Fibroblast of skin of right biceps (primary cell): ENCODE measurements around the gene CAMP.
A peak's percentile ranks its signal among the peaks of the same experiment; 100 is the strongest.
"Not testable (repeated sequence)": the region's sequence is repeated elsewhere in the genome, so short reads cannot be mapped to it uniquely, and the experiment has no call there.

Experiments used
- DNase-seq: peaks from one replicate; pipeline ENCODE4 v3.0.0-alpha.2; 2013

Gene CAMP, protein sequence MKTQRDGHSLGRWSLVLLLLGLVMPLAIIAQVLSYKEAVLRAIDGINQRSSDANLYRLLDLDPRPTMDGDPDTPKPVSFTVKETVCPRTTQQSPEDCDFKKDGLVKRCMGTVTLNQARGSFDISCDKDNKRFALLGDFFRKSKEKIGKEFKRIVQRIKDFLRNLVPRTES

DNA sequence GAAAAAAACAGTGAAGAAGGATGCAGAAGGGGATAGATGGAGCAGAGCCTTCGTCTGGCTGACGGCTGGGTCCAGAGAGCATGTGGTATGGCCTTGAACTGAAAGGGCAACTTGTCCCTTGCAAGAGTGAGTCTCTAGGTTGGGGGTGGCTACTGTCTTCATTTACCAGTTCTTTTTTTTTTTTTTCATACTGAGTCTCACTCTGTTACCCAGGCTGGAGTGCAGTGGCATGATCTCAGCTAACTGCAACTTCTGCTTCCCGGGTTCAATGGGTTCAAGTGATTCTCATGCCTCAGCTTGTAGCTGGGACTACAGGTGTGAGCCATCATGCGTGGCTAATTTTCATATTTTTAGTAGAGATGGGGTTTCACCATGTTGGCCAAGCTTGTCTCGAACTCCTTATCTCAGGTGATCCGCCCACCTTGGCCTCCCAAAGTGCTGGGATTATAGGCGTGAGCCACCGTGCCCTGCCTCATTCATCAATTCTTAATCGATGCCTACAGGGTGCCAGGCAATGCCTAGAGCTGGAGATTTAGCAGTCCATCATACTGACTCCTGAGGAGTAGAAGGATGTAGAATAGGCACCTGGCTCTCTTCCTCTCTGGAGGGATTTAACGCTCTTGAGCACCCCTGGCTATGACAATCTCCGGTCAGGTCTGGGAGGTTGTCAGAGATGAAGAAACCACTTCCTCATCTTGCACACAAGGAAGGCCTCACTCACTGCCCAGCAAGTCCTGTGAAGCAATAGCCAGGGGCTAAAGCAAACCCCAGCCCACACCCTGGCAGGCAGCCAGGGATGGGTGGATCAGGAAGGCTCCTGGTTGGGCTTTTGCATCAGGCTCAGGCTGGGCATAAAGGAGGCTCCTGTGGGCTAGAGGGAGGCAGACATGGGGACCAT, at the start of gene CAMP:
Gene CAMP, plus strand, starts transcription at position 880 of the 898 bp plus-strand sequence. Its CDS starts 17 bp downstream, at position 897.
- DNase-seq, result no peak

DNA sequence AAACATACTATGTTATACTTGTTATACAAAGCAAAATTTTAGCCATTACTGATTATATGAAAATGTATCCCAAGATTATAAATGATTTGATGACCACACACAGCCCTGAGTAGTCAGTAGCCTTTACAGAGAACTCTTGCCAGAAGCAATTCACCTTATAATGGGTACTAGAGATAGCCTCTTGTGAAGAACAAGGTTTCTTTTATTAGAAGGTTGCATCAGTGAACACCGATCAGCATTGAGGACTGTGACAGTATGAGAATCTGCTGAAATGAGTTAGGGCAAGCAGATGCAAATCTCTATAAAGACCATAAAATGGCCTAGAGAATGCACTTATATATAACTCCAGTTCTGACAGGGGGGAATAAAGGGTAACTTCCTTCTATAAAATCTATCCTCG, 45.2 kb upstream of the CAMP start:
- DNase-seq, result no peak

DNA sequence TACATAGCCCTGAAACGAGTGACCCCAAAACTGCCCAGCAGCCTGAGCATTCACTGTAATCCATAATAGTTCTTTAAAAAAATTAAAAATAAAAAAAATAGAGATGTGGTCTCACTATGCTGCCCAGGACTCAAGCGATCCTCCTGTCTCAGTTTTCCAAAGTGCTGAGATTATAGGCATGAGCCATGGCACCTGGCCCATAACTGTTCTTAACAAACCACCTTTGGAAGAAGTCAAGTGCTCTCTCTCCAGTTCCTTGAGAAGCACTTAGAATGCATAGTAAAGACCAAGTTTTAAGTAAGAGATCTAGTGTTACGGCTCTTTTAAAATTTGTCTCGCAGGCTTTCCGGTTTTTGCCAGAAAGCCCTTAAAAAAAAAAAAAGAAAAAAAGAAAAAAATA, 43.3 kb upstream of the CAMP start:
- DNase-seq, result no peak

DNA sequence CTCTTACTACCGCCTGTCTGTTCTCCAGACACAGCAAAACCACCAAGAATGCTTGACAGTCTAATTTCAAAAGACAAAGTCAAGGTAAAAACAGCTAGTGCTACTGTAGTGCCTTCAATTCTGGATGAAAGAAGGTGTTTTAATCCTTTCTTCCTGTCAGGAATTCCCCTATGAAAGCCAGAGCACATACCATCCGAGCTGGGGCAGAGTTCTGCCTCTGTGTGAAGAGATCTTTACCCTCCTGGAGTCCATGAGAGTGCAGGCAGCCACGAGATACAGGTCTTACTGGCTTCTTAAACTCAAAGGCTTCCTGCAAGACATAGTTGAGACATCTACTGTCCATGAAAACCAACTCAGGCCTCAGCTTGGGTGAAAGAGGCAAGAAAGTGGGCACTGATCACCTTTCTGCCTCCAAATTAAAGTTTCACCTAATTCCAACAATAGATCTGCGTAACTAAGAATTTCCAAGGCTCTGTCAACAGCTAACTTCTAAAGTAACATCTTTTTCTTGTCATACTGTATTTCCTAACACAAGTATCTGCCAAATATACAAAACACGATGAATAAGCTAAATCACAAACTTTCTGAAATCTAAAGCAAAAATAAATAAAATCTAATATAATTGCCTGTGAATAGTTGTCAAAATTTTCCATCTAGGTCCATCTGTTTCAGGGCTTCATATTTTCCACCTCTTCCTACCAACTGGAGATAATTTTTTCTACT, 42.6 kb upstream of the CAMP start:
- no peak for DNase-seq

DNA sequence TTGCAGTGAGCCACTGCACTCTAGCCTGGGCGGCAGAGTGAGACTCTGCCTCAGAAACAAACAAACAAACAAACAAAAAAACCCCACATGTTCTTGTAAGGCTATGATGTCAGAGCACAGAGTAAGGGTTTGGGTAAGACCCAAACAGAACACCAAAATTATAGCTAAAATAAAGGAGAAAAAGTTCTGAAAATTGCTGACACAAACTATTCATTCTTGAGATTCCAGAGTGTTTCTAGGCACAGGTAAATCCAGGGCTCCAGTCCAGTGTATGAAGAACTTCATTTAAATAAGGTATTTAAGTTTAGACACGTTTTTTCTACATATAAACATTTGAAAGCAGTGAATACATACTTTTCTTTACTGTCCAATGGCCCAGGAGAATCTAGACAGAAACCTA, 39.0 kb upstream of the CAMP start:
- DNase-seq, result no peak

DNA sequence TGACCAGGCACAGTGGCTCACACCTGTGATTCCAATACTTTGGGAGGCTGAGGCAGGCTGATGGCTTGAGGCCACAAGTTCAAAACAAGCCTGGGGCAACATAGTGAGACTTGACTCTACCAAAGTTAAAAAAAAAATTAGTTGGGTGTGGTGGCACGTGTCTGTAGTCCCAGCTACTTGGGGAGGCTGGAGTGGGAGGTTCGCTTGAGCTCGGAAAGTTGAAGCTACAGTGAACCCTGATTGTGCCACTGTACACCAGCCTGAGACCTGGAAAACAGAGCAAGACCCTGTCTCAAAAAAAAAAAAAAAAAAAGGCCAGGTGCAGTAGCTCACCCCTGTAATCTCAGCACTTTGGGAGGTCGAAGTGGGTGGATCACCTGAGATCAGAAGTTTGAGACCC, 38.2 kb upstream of the CAMP start:
- DNase-seq, result no peak

DNA sequence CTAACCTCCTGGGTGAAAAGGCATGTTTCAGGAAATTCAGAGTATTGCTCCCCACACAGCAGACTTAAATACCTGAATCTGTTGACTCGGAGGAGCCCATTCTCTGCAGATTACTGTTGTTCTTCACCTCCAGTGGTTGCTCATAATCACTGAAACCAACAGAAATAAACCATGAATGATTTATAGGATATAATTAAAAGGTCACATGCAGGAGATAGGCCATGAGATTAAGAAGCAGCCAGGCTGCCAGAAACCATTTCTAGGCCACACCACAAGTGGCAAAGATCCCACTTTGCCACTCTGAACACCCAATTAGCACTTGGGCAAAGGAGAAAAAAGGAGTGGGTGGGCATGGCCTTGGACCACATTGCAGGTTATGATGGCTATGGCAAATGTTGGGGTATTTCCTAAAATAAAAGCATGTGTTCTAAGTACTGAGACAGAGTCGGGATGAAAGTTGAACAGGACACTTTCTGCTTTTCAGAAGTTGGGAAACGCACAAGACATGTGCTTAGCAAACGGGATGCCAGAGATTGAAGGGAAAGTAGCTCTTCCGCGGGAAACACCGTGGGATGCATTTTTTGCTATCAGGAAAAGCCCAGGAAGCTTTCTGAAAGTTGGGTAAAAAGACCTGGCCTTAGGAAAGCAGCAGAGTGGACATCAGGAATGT, 36.5 kb upstream of the CAMP start:
- DNase-seq, result peak; percentile 8

DNA sequence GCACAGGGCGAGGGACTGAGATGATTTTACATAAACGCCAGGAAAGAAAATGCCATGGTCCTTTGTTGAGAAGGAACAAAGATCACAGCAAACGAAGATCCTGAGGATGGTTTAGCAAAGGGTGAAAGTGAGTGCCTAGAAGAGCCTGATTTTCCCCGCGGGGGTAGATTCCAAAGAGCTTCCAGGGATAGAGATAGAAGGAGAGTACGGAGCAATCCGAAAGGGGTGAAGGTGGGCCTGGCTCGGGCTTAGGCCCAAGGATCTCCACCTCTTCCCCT, 36.1 kb upstream of the CAMP start:
- peak; percentile 7 for DNase-seq

DNA sequence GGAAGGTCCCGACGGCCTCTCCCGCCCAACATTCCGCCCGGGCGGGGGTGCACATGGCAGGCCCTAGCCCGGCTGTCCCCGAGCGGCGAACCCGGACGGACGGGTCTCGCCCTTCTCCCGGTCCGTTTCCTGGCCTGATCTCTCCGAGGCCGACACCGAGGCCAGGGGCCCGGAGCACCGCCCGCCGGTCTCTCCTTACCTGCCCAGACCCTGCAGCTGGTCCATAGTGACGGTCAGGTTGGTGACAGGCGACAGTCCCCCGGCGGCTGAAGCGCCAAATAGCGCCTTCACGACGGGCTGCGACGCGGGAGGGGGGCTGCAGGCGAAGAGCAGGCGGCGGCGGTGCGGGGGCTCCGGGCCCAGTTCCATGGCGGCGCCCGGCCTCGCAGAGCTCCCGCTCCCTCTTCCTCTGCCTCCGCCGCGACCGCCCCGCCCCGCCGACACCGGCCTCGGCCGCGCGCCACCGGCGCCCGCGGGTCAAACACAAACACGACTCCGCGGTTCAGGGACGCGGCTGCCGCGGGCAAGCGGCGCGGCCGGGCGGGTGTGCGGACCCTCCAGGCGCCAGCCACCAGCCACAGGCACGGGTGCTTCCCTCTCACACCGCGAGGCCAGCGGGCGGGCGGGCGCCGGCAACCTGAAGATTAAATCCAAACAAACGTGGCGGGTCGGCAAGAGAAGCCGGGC, 35.6 kb upstream of the CAMP start:
- DNase-seq, result no peak

DNA sequence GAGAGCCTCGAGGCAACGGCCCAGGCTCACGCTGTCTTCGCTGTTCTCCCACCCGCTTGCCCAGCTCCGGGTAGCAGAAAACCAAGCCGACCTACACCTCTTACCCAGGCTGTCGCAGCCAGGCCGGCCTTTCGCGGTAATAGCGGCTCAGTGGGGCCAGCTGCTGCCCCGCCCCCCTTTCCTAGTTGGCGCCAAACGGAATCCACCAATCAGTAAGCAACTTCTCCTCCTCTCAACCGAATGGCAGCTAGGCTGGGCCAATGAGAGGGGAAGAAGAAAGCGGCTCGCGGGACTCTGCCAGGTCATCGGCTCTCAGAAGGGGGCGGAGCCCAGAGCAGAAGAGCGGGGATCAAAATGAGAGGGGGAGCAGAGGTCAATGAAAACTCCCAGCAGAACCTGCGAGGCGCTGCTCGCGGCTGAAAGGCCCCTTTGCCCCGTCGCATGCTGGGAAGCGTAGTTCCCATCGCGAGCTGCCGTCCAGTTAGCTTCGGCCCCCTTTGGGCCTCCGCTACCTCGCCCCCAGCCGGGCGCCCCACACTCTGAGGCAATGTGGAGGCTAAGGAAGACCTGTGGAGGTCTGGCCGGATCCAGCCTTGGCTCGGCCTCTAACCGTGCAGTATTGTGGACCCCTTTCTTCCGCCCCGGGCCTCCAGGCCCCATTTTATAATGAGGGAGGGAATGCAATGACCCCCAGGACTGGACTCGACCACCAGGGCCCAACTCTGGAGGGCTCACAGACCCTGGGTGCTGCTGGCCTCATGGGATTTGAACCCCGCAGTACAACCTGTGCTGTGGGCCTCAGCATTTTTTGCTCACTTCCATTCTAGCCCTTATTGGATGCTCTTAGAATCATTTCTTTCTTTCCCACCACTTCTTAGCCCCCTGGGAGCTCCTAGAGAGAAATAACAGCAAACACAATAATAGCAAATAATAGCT, 34.8 kb upstream of the CAMP start, which contains the start of gene CDC25A:
Gene CDC25A, minus strand, starts transcription at position 152 of the 936 bp plus-strand sequence. CDS start 470 bp downstream, outside the sequence.
- peak; percentile 99 for DNase-seq

DNA sequence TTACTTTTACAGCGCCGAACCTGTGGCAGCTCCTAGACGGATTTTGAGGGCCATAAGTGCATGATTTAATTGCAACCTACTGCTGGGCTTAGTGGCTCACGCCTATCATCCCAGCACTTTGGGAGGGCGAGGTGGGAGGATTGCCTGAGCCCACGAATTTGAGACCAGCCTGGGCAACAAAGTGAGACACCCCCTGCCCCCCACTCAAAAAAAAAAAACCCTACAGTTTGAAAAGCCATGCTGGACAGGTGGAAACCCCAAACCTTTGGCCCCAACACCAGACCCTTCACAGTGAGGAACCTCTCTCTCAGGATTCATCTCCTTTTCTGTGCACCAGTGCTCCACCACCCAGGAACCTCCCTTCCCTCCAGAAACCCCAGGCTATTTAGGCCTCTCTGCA, 34.0 kb upstream of the CAMP start:
- no peak for DNase-seq

DNA sequence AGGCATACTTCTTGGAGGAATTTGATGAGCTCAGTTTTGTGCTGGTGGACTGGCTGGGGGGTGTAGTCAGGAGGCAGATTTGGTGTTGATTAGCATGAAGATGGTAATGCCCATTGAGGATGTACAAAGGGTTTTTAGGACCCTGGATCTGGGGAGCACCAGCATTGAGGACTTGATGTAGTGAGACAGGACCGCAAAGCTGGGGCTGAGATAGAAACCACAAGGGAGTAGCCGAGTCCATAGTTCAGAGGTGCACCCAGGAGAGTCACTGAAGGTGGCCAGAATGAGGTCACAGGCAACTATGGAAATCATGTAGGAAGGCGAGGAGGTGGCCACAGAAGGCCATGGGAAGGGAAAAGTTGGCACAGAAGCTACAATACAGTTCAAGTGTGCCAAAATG, 32.4 kb upstream of the CAMP start:
- no peak for DNase-seq

DNA sequence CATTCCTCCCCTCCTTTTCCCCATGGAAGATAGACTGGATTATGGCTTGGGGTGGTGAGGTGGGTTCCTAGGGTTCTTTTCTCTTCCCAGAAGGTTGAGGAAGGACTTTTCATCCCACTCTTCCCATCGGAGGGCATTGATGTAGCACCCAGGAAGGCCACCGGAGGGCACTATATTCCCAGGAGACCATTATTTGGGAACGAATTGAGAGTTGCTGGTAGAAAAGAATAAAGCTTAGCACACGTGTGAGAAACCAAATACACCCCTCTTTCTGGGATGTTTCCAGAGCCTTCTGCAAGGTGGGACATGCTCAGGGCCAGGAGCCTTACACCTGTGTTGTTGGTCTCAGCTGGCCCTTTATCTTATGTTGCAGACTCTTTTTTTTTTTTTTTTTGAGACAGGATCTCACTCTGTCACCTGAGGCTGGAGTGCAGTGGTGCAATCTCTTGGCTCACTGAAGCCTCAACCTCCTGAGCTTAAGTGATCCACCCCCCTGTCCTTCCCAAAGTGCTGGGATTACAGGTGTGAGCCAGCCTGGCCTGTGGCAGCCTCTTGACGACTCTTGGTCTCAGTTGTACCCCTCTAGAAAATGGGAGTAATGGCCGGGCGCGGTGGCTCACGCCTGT, 28.7 kb upstream of the CAMP start:
- DNase-seq, result peak; percentile 65

DNA sequence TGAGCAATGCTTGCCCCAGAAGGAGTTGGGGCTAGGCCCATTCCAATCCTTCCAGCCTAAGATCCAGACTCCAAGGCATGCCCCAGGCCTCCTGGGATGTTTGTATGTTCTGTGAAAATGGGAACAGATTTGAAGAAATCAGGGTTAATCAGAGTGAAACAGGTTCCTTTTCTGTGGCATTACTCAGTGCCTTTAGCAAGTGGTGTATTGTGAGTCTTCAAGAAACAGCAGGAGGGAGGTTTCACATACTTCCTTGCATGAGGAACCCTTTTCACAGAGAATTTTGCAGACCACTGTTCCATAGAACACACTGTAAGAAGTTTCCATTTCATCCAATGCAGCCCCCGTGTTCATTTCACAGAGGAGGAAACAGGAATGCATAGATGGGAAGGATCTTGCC, 26.7 kb upstream of the CAMP start:
- DNase-seq, result no peak

DNA sequence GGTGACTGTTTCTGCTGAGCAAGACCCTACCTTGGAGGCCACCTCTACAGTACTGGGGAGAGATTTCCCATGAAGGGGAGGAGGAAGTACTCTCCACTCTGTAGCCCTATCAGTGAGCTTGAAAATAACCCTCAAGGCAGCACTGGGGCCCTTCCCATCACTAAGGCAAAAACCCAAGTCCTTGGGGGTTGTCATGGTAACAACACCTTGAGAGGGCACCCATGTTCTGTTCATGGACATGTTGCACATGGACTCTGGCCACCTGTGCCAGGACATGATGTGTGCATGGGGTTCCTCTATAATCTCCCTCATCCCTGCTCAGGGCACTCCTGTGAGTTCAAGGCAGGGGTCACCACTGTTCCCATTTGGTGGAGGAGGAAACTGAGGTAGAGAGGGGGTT, 24.2 kb upstream of the CAMP start:
- DNase-seq, result no peak

DNA sequence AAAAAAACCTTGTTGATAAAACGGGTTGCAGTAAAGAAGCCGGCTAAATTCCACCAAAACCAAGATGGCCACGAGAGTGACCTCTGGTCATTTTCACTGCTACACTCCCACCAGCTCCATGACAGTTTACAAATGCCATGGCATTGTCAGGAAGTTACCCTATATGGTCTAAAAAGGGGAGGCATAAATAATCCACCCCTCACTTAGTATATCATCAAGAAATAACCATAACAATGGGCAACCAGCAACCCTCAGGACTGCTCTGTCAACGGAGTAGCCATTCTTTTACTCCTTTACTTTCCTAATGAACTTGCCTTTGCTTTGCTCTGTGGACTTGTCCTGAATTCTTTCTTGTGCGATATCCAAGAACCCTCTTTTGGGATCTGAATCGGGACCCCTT, 20.7 kb upstream of the CAMP start:
- DNase-seq, result no peak

DNA sequence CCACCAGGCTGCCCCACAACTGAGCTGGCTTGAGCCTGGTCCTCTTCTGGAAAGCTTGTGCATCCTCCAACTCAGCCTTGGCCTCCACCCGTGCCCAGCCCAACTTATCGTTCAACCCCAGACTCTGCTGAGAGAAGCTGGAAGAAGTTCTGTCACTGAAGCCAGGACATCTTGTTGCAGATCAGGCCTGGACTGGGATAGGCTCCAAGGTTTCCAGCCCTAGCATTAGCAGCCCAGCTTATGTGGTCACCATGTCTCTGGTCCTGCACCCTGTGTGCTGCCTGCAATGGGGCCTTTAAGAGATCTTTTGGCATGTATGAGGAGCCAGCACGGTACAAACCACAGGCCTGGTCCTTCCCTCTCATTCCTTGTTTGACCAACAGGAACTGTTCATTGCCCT, 15.2 kb upstream of the CAMP start:
- no peak for DNase-seq

DNA sequence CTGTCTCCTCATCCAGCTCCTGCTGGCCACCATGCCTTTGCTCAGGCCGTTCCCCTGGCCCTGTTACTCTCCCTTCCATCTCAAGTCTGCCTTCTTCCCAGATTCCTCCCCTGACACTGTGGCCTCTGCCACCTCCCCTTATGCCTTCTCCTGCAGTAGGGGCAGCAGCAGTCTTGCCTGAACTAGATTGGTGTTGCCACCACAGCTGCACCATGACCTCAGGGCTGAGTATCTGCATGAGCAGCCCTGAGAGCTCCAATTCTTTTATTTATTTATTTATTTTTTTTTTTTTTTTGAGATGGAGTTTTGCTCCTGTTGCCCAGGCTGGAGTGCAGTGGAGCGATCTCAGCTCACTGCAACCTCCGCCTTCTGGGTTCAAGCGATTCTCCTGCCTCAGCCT, 13.8 kb upstream of the CAMP start:
- DNase-seq, result no peak

DNA sequence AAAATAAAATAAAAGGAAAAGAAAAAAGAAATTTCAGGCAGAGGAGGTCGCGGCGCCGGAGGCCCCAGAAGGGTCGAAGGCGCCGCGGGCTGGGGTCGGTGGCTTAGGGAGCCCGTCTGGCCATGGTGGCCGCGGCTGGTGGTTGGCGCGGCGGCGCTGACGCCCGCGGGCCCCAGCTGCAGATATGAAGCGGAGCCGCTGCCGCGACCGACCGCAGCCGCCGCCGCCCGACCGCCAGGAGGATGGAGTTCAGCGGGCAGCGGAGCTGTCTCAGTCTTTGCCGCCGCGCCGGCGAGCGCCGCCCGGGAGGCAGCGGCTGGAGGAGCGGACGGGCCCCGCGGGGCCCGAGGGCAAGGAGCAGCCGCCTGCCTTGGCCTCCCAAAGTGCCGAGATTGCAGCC, 12.8 kb upstream of the CAMP start:
- not testable (repeated sequence) for DNase-seq

DNA sequence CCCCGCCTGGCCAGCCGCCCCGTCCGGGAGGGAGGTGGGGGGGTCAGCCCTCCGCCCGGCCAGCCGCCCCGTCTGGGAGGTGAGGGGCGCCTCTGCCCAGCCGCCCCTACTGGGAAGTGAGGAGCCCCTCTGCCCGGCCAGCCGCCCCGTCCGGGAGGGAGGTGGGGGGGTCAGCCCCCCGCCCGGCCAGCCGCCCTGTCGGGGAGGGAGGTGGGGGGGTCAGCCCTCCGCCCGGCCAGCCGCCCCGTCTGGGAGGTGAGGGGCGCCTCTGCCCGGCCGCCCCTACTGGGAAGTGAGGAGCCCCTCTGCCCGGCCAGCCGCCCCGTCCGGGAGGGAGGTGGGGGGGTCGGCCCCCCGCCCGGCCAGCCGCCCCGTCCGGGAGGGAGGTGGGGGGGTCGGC, 11.5 kb upstream of the CAMP start:
- DNase-seq, result not testable (repeated sequence)

DNA sequence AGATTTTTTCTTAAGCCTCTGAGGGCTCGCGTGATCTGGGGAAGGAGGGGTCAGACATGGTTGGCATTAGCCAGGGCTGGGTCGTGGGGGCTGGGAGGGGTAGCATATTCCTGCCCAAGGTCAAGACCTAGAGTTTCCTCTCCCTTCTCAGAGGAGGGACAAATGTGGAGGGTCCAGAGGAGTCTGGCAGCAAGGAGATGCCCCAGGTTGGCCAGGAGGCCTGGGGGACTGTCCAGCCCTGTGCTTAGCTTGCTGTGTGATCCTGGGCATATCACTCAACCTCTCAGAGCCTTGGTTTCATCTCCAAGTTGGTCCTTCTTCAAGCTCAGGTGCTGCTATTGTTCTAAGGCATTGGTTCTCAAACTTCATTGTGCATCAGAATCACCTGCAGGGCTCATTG, 9.1 kb upstream of the CAMP start:
- DNase-seq, result no peak
